Measurements from ENCODE around the gene HPCAL1. TPM values are rescaled to one million over a fixed set of nuclear protein-coding genes. Genes with fewer than 3 reads are reported as not detected.

The HPCAL1 gene
- total RNA-seq, 4 donors from 2014 or later, result 18.6 to 59.5 (median 37.1) TPM

GRCh38 chr2:10373931-10374330, 71.2 kb downstream of the HPCAL1 start:
- no peak for TF ChIP-seq CTCF (IDR thresholded peaks at IDR 0.05; ENCODE audit: low read depth)

GRCh38 chr2:10374362-10374943, 71.7 kb downstream of the HPCAL1 start:
- no peak for TF ChIP-seq CTCF (IDR thresholded peaks at IDR 0.05; ENCODE audit: low read depth)

- no peak for TF ChIP-seq CTCF (IDR thresholded peaks at IDR 0.05; ENCODE audit: low read depth)
Measured at GRCh38 chr2:10375570-10376281, 73.0 kb downstream of the HPCAL1 start.

- TF ChIP-seq CTCF (IDR thresholded peaks at IDR 0.05; ENCODE audit: low read depth), result no peak
Measured at GRCh38 chr2:10377052-10377746, 74.5 kb downstream of the HPCAL1 start.

- no peak for TF ChIP-seq CTCF (IDR thresholded peaks at IDR 0.05; ENCODE audit: low read depth)
Measured at GRCh38 chr2:10377747-10378085, 75.0 kb downstream of the HPCAL1 start.

- no peak for TF ChIP-seq CTCF (IDR thresholded peaks at IDR 0.05; ENCODE audit: low read depth)
Measured at GRCh38 chr2:10378189-10378588, 75.5 kb downstream of the HPCAL1 start.

Data from subcutaneous adipose tissue (tissue), 4 donors.